Duodenal mucosa (tissue), 2 donors: ENCODE data around the gene PDZK1.
"Not testable (repeated sequence)": the region's sequence is repeated elsewhere in the genome, so short reads cannot be mapped to it uniquely, and the experiment has no call there.

Source experiments
- H3K27ac ChIP-seq: one replicate; pipeline ENCODE4 v1.7.0; 2013; ENCODE audit warnings: low read depth, low read length
- H3K27me3 ChIP-seq, 2 donors: one replicate each; pipeline ENCODE4 v1.7.0; 2013; ENCODE audit warnings: low read length in 2 of 2, control low read depth in 1 of 2; ENCODE audit not compliant: insufficient read depth in 2 of 2, control insufficient read depth in 1 of 2
- H3K36me3 ChIP-seq, 2 donors: one replicate each; pipeline ENCODE4 v1.7.0; 2013; ENCODE audit warnings: low read length in 2 of 2, control low read depth in 1 of 2; ENCODE audit not compliant: insufficient read depth in 2 of 2, control insufficient read depth in 1 of 2
- H3K4me1 ChIP-seq, 2 donors: one replicate each; pipeline ENCODE4 v1.7.0; 2013; ENCODE audit warnings: low read length in 2 of 2, control low read depth in 1 of 2; ENCODE audit not compliant: insufficient read depth in 2 of 2, control insufficient read depth in 1 of 2
- H3K4me3 ChIP-seq, 2 donors: one replicate each; pipeline ENCODE4 v1.7.0; 2013; ENCODE audit warnings: low read length in 2 of 2, low read depth in 1 of 2
- H3K9ac ChIP-seq, 2 donors: one replicate each; pipeline ENCODE4 v1.7.0; 2013; ENCODE audit warnings: low read length in 2 of 2, low read depth in 1 of 2
- H3K9me3 ChIP-seq, 2 donors: one replicate each; pipeline ENCODE4 v1.7.0; 2013; ENCODE audit warnings: low read length in 2 of 2, control low read depth in 1 of 2; ENCODE audit not compliant: control insufficient read depth in 1 of 2

PDZK1 gene

DNA sequence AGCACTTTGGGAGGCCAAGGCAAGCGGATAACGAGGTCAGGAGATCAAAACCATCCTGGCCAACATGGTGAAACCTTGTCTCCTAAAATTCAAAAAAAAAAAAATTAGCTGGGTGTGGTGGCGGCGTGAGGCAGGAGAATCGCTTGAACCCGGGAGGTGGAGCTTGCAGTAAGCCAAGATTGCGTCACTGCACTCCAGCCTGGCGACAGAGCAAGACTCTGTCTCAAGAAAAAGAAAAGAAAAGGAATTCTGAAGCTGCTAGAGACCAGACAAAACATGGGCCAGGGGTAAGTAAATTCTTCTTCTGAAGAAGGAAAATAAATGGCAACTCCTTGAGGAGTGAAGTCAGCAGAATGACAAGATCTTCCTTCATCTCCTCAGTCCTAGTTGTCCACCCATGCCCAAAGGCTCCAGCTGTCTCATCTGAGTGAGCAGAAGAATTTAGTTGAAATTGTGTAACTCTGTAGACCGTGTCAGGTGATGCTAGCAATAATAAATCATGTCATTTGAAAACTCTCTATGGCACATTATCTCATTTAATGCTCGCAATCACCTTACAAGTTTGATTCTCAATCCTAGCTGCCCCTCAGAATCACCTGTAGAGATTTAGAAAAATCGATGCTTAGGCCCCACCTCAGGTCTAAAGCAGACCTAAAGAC lies 14.3 kb downstream of the PDZK1 start:
- Histone ChIP-seq H3K27me3 (no peaks in the 10 kb centered on the region), H3K27ac (no peak overlapping the region), H3K4me3 (no peak overlapping the region), H3K36me3 (no peaks in the 10 kb centered on the region), H3K9me3 (no peaks in the 10 kb centered on the region), H3K9ac (no peak overlapping the region), H3K4me1 (peaks cover 18 to 24% of the 10 kb centered on the region in 2 donors)

DNA sequence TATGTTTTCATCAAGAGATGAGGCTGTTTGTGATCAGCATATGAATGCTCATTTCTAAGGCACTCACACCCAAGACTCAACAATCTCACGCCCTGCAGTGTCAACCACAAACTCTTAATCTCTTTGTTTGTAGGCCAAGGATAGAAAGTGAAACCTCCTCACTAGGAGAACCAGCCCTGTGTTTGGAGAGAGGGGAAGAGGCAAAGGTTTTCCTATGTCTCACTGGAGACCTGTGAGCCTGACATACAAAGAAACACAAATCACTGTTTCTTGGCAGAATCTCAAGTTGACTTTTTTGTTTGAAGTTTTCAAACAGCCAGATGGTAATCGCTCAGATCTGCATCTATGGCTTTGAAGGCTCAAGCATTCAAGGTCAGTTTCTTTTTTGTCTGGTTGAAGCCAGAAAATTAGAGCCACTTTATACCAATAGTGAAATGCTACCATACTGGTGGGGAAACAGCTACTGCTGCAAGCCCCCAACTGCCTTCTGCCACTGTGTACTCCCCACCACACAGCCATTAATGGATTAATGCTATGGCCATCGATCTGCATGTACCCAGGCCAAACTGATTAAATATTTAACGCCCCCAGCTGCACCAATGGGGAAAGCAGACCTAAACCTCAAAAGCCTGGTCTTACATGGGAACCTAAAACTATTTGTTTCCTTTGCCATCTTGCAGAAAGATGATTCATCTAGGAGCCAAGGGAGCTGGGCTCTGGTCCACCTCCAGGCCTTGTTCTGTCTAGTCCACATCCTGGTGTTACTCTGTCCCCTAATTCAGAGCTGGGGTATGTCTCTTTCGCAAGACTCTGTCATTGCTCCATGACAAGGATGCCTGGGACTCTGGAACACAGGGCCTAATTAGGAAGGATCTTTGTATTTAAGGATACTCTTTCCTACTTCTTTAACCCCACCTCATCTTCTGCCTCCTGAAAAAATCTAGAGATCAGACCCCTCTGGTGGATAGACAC lies 16.3 kb downstream of the PDZK1 start:
- no peaks in the 10 kb centered on the region for H3K9me3 ChIP-seq
- H3K4me3 ChIP-seq, result no peak overlapping the region
- no peak overlapping the region for H3K27ac ChIP-seq
- H3K27me3 ChIP-seq, result no peaks in the 10 kb centered on the region
- peaks cover 0 to 4% of the 10 kb centered on the region in 2 donors for H3K36me3 ChIP-seq
- H3K9ac ChIP-seq, result no peak overlapping the region
- H3K4me1 ChIP-seq, result peaks cover 18 to 24% of the 10 kb centered on the region in 2 donors

DNA sequence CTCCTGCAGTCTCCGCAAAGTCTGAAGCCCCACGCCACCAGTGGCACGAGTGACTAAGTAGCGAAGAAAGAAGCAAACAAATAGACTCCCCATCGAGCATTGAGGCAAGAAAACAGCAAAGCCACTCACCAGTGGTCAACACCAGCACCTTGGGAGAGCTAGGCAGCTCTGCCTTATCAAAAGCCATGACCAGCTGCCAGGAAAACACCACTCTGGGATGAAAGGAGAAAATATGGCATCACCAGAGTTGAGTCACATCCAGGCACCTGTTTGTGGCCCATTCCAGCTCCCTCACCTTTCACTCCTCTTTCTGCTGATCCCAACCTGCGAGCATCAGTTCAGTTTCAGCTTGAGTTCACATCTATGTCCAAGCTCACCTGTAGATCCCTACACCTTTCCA lies 17.2 kb downstream of the PDZK1 start:
- no peak overlapping the region for H3K27ac ChIP-seq
- H3K9ac ChIP-seq, result no peak overlapping the region
- H3K9me3 ChIP-seq, result no peaks in the 10 kb centered on the region
- H3K4me3 ChIP-seq, result no peak overlapping the region
- peaks cover 18 to 24% of the 10 kb centered on the region in 2 donors for H3K4me1 ChIP-seq
- no peaks in the 10 kb centered on the region for H3K27me3 ChIP-seq
- peaks cover 0 to 4% of the 10 kb centered on the region in 2 donors for H3K36me3 ChIP-seq

DNA sequence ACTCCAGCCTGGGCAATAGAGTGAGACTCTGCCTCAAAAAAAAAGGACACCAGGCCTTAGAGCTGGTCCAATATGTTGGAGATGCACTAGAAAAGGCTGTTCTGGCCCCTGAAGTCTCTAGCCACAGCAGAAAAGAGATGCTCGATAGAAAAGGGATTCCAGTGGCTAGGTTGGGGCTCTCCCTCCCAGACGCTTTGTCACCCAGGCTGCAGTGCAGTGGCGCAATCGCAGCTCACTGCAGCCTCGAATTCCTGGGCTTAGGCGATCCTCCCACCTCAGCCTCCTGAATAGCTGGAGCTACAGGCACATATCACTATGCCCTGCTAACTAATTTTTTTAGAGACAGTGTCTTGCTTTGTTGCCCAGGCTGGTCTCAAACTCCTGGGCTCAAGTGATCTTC lies 18.2 kb downstream of the PDZK1 start:
- Histone ChIP-seq H3K9ac (no peak overlapping the region), H3K4me1 (peaks cover 18 to 24% of the 10 kb centered on the region in 2 donors), H3K36me3 (peaks cover 0 to 4% of the 10 kb centered on the region in 2 donors), H3K27ac (no peak overlapping the region), H3K27me3 (no peaks in the 10 kb centered on the region), H3K9me3 (no peaks in the 10 kb centered on the region), H3K4me3 (no peak overlapping the region)

DNA sequence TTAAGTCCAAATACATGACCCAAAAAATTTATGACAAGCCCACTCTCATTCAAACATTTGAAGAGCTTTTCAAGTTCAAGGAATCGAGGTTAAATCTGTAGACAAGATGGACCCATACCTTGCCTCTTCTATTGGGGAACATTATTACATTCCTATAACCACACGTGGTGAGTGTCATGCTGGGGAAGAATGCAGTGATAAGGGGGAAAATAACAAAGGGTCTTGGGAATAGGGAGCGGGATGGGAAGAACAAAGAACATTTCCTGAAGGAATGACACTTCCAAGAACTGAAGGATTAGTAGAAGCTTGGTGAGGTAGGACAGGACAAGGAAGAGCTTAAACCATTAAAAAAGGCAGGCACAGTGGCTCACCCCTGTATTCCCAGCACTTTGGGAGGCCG lies 18.8 kb downstream of the PDZK1 start:
- no peak overlapping the region for H3K9ac ChIP-seq
- H3K36me3 ChIP-seq, result peaks cover 0 to 4% of the 10 kb centered on the region in 2 donors
- no peak overlapping the region for H3K27ac ChIP-seq
- no peak overlapping the region for H3K4me3 ChIP-seq
- H3K4me1 ChIP-seq, result peaks cover 18 to 24% of the 10 kb centered on the region in 2 donors
- no peaks in the 10 kb centered on the region for H3K27me3 ChIP-seq
- no peaks in the 10 kb centered on the region for H3K9me3 ChIP-seq

DNA sequence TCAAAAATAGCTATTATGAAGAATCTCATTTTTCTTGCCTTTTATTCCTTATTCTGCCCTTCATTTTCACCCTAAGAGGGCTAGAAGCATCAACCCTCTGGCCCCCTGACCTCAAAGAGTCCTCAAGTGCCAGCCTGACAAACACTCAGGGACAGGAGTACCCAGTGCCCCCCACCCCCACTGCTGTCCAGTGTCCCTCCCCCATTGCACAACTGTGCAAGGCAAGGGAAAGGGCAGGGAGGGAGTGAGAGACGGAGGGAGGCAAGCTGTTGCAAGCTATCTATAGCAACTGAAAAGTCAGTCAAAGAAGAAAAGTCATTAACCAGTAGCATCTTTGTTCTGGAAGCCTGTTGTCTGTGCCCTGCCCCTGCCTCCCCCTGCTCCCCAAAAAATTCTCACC lies 21.1 kb downstream of the PDZK1 start:
- H3K9ac ChIP-seq, H3K36me3 ChIP-seq, H3K4me3 ChIP-seq, H3K9me3 ChIP-seq, H3K27me3 ChIP-seq, H3K27ac ChIP-seq: not testable (repeated sequence)
- H3K4me1 ChIP-seq, result peaks cover 16 to 19% of the 10 kb centered on the region in 2 donors

DNA sequence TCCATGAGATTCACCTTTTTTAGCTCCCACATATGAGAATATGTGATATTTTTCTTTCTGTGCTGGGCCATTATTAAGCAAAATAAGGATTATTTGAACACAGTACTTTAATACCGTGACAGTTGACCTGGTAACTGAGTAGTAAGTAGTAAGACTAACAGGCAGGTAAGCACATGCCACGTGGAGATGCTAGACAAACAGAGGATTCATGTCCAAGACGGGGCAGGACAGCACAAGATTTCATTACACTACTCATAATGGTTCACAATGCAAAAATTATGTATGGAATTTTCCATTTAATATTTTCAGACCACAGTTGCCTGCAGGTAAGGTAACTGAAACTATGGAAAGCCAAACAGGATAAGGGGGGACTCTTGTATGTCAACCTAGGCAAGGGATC lies 22.3 kb downstream of the PDZK1 start:
- not testable (repeated sequence) for H3K4me1 ChIP-seq, H3K27me3 ChIP-seq, H3K27ac ChIP-seq, H3K36me3 ChIP-seq, H3K4me3 ChIP-seq, H3K9me3 ChIP-seq, H3K9ac ChIP-seq

DNA sequence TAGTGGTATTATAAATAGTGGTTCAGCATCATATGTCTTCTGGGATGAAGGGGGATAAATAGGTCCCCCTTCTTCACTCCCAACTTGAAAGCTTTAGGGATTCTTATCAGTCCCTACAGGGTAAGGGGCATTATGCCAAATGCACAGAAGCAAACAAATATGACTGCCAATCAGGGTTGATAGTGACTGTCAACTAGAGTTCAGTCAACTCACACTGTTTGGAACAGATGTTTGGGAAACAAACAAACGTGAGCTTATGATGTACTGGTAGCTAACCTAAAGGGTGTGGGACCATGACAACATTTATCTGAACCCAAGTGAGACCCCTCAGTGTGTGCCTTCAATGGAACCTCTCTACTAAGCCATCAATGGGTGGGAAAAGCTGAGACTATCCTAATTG lies 34.0 kb downstream of the PDZK1 start:
- H3K36me3 ChIP-seq, H3K27me3 ChIP-seq, H3K9ac ChIP-seq, H3K9me3 ChIP-seq, H3K4me1 ChIP-seq, H3K27ac ChIP-seq, H3K4me3 ChIP-seq: not testable (repeated sequence)

DNA sequence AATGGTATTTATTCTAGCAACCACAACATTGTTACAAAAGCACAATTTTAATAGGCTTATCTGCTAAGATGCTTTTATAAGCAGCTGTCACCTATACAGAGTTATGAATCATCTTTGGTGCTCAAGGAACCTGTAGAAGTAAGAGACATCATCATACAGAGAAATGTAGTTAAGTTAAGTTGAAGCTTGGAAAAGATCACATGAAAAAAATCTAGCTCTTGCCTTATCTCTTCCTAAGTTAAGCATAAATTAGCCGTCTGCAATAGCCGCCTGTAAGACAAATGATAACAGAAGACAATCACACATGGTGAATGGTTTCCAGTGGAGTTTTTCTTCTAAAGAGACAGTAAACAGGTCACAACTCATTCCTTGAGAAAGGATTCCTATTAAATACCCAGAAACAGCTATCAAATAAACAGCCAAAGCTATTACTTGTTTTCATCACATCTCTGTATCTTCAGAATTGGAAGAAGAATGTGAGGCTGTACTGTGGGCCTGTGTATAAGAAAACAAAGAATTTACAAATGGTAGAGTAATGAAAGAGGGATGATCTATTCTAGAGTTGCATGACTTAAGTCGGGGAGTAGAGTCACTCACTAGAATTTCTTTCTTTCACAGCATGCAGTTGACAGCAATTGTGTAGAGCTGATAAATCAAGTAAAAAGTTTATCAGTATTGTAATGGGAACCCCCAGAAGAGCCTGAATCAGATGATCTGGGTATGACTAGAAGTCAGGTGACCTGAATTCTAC lies 36.0 kb downstream of the PDZK1 start:
- H3K4me1 ChIP-seq, H3K27me3 ChIP-seq, H3K36me3 ChIP-seq, H3K9me3 ChIP-seq, H3K27ac ChIP-seq, H3K9ac ChIP-seq, H3K4me3 ChIP-seq: not testable (repeated sequence)

DNA sequence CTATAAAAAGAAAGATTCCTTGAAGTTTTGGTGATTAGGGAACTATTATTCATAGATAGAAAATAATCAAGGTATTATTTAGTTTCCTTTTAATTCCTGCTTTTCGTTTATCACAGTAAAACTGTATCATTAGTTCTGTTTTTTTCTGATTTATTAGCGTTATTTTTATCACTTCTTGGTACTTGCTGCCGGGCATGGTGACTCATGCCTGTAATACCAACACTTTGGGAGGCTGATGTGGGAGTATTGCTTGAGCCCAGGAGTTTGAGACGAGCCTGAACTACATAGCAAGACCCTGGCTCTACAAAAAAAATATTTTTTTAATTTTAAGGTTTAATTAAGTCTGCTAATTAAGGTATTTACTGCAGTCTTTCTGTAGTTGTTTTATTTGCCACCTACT lies 42.2 kb downstream of the PDZK1 start:
- H3K4me1 ChIP-seq, H3K9ac ChIP-seq, H3K9me3 ChIP-seq, H3K27ac ChIP-seq, H3K27me3 ChIP-seq, H3K36me3 ChIP-seq, H3K4me3 ChIP-seq: not testable (repeated sequence)
